NCI-H146 treated with DMSO at 0.1 percent for 48 hours (cell line): ENCODE data around the gene ARHGDIA.

ENCODE experiments used
- DNase-seq: peaks from one replicate; lab custom pipeline; 2025; ENCODE audit not compliant: unreplicated experiment; lab: John Stamatoyannopoulos, UW

Gene ARHGDIA

GRCh38 chr17:81828656-81829055, 42.5 kb downstream of the ARHGDIA start:
- DNase-seq, result no peak

GRCh38 chr17:81825841-81826466, 45.2 kb downstream of the ARHGDIA start:
- no peak for DNase-seq

GRCh38 chr17:81824595-81824994, 46.5 kb downstream of the ARHGDIA start:
- DNase-seq, result no peak

- DNase-seq, result no peak
Observed at GRCh38 chr17:81823820-81824550, 47.2 kb downstream of the ARHGDIA start.

GRCh38 chr17:81822996-81823819, 47.9 kb downstream of the ARHGDIA start:
- DNase-seq, result no peak

- DNase-seq, result no peak
Observed at GRCh38 chr17:81822312-81822637, 48.9 kb downstream of the ARHGDIA start.

- DNase-seq, result no peak
Observed at GRCh38 chr17:81821603-81822311, 49.4 kb downstream of the ARHGDIA start.

GRCh38 chr17:81821147-81821546, 50.0 kb downstream of the ARHGDIA start:
- no peak for DNase-seq

GRCh38 chr17:81819708-81820107, 51.4 kb downstream of the ARHGDIA start:
- no peak for DNase-seq

GRCh38 chr17:81817758-81818147, 53.4 kb downstream of the ARHGDIA start:
- no peak for DNase-seq
